ENCODE results near the gene C17orf58.
"Not testable (repeated sequence)": the region's sequence is repeated elsewhere in the genome, so short reads cannot be mapped to it uniquely, and the experiment has no call there.

Gene C17orf58

DNA sequence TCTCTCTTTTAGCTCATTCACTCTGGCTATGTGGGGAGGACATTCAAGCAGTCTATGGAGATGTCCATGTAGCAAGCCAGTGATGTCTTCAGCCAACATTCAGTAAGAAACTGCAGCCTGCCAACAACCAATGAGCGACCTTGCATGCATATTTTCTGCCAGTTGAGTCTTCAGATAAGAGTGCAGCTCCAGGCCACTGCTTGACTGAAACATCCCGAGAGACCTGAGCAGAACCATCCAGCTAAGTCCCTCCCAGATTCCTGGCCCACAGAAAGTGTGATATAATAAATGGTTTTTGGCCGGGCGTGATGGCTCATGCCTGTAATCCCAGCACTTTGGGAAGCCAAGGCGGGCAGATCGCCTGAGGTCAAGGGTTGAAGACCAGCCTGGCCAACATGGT is 10.5 kb upstream of the C17orf58 start:
- DNase-seq (ENCODE audit: low spot score) (no peak), FAIRE-seq (no peak)

- no peak for DNase-seq (ENCODE audit: low spot score)
- FAIRE-seq, result no peak
Measured at GRCh38 chr17:68004201-68004600, 7.9 kb upstream of the C17orf58 start.

GRCh38 chr17:67999291-67999911 is 3.1 kb upstream of the C17orf58 start:
- DNase-seq (ENCODE audit: low spot score) (no peak), FAIRE-seq (no peak)

DNA sequence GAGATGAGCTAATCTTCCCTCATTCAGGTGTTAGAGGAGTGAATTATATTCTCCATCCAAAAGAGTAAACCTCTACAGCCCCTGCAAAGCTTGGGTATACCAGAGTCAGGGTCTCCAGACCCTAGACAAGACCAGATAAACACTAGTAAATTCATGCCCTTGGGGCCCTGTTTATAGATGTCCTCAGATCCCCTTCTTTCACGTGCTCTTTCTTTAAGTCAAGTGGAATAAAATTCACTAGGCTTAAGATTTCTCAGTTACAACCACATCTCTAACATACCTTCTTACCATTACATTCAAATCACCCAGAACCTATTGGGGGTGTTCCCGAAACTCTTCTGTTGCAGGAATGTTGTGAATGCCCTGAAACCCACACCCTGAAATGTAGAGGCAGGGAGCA is 2.2 kb upstream of the C17orf58 start:
- DNase-seq (ENCODE audit: low spot score) (no peak), FAIRE-seq (no peak)

DNA sequence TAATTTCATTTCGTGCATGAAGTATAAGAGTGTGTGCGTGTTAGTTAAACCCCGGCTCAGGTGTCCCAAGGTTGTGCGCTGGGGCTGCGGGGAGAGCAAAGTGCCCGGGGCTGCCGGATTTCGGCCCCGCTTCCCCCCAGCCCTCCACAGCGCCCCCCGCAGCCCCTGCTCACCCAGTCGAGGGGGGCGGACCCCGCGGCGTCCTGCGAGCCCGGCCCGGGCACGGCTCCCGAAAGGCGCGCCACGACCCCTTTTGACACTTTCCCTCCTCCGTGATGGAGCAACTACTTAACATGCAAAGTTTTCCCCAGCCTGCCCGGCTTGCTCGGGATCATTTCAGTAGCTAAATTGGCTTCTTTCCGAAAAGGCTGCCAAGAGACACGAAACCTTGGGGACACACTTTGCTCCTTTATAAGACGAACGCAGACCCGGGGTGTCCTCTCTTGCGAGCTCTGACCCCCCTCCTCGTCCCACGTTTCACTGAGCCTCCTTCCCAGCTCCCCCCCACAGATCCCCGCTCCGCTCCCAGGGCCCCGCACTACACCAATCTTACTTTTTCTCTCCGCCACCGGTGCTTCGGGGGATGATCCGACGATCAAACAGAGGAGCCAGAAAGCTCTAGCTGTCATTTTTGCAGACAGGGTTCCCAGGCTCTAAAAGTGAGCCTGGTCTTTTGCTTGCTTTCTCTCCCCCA is 552 bp downstream of the C17orf58 start:
- DNase-seq (ENCODE audit: low spot score), result no peak
- no peak for FAIRE-seq

- no peak for FAIRE-seq
- peak; percentile 30 for DNase-seq (ENCODE audit: low spot score)
Measured at GRCh38 chr17:67994817-67995569, 1.3 kb downstream of the C17orf58 start.

DNA sequence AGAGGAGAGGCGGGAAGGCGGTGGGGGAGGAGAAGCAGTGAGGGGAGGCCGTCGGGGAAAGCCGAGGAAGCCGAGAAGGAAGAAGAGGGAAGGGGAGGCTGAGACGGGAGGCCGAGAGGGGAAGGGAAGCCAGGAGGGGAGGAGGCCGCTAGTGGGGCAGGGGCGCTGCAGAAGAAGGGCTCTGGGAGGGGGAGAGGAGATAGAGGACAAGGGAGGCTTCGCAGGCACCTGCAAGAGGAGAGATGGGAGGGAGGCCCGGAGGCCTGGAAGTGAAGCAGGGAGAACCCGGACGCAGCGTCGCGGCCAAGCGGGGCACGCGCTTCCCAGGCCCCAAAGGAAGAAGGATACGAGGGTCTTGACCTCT is 2.3 kb downstream of the C17orf58 start:
- DNase-seq (ENCODE audit: low spot score), result no peak
- FAIRE-seq, result no peak

DNA sequence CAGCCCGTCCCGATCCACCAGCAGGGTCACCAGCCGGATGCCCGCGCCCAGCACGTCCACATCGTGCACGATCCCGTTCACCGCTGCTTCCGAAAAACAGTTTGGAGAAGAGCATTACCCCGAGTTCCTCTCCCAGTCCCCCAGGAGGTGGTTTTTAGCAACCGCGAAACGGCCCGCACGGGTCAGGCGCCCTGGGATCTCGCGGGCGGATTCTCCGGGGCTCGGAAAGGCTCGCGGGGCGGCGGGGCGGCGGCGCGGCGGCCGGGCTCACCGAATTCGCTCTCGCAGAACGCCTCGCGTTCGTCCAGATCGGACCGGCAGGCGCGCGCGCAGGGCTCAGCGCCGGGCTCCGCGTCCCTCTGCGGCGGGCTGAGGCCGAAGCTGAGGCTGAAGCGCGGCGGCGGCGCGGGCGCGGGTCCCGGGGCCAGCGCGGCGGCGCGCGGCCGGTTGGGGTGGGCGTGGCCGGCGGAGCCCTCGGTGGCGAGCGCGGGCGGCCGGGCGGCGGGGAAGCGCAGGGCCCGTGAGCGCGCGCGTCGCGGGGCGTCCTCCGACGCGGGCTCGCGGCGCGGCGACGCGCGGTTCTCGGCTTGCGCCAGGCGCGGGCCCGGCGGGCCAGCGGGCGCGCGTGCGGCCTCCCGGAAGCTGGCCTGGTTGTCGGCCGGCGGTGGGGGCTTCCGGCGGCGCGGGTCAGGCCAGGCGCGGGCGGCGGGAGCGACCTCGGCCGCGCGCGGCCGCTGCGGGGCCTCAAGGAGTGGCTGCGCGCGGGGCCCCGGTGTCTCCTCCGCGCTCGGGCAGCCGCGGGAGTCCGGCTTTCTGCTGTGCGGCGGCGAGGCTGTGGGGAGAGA is 2.9 kb downstream of the C17orf58 start:
- FAIRE-seq, result no peak
- peak; percentile 66 for DNase-seq (ENCODE audit: low spot score)

DNA sequence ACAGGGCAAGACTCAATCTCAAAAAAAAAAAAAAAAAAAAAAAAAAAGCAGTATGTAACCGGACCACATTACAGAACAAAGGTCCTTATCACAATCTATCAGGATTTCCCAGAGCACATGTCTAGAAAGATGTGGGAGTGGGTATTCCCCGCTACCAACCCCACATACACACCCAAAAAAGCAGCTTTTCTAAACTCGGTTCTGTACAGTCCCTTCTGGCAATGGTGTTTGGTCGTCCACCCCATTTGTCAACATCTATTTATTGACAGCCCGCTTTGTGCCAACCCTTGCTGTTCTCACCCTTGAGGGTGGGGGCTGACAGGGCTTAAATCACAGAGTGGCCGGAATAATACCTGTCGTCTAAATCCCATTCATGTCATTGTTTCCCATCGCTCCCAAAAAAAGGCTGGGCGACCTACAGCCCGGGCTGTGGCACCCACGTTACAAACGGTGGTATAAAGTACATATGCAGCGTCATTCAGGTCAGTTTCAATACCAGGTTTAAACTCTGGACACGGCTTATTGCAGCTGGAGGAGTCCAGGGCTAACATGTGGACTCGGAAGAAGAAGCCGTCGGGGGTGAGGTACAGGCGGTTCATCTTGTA is 3.6 kb downstream of the C17orf58 start:
- FAIRE-seq (no peak), DNase-seq (ENCODE audit: low spot score) (no peak)

- FAIRE-seq, result no peak
Measured at GRCh38 chr17:67990909-67991308, 5.4 kb downstream of the C17orf58 start.

DNA sequence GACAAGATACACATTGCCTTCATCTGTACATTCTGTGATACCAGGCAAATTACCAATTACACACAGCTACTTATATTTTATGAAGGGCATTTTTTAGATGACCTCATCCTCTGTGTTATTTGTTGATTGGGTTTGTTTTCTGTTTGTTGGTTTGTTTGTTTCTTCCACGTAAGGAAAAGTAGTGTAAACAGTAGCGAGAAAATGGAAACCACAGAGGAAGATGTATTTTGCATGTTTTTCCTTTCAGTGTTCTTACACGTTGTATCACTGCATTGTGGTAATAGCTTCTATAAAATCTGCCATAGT is 12.9 kb downstream of the C17orf58 start:
- DNase-seq (ENCODE audit: low spot score) (no peak), FAIRE-seq (no peak)

More at GRCh38 chr17:67990909-67991308, 5.4 kb downstream of the C17orf58 start:
- DNase-seq (ENCODE audit: low spot score), result no peak

DNA sequence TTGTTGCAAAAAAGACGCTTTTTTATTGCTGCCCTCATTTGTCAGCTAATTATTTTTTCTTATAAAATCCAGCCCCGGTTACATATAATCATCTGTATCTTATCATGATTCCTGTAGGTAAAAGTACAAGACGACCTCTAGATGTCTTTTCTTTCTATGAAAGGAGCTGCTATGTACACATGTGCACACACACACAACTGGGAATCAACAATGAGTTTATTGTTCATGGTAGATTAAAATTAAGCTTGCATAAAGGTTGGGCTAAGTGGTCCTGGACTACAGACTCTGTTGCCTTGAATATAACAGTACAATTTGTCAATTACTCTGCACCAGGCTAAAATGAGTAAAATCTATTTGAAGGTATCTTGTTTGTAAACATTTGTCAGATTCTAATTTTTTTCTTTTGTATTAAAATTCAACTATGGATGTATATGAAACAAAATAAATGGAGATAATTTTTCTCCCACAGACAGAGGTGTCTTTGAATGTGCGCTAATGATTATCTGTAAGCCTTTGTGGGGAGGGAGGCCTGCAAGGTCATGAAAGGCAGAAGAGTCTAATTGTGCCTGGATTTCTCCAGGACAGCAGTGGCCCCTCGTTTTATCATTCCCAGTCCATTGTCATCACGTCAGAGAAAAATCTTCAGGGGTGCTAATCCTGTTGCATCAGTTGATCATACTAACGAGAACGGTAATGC is 13.4 kb downstream of the C17orf58 start:
- DNase-seq (ENCODE audit: low spot score), result no peak
- no peak for FAIRE-seq

DNA sequence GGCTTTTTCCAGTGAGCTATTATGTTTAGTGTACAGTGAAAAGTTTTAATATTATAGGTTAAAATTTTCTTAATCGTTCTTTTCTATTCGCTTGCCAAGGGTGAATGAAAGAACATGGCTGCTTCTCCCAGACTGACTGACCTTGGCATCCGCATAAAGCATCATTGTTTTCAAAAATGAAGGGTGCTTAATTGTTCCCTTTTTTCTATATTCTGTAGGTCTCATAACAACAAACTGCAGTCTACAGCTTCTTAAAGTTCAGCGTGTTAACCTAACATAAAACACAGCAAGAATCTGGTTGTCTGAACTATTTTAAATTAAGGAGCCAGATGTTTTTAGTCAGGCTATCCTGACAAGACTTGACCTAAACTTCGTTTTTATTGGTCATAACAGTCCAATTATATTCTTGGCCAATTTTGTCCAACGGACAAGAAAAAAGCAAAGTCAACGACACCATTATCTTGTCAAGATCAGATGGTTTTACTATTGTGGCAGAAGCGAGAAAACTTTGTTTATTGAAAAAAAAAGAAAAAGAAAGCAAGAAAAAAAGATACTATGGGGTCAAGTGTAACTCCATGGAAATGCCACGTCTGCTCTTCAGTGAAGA is 14.1 kb downstream of the C17orf58 start:
- no peak for DNase-seq (ENCODE audit: low spot score)
- no peak for FAIRE-seq

DNA sequence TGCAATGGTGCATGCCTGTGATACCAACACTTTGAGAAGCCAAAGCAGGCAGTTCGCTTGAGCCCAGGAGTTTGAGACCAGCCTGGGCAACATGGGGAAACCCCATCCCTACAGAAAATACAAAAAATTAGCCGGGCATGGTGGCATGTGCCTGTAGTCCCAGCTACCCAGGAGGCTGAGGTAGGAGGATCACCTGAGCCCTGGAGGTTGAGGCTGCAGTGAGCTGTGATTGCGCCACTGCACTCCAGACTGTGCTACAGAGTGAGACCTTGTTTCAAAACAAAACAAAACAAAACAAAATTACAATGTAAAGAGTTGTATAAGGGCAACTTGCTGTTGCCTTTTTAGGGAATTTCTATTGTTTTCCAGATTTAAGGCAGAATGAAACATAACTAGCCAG is 15.4 kb downstream of the C17orf58 start:
- FAIRE-seq; DNase-seq (ENCODE audit: low spot score): not testable (repeated sequence)

- FAIRE-seq (no peak), DNase-seq (ENCODE audit: low spot score) (no peak)
Measured at GRCh38 chr17:67980456-67980855, 15.8 kb downstream of the C17orf58 start.

- not testable (repeated sequence) for DNase-seq (ENCODE audit: low spot score); FAIRE-seq
Measured at GRCh38 chr17:67976306-67976705, 20.0 kb downstream of the C17orf58 start.

DNA sequence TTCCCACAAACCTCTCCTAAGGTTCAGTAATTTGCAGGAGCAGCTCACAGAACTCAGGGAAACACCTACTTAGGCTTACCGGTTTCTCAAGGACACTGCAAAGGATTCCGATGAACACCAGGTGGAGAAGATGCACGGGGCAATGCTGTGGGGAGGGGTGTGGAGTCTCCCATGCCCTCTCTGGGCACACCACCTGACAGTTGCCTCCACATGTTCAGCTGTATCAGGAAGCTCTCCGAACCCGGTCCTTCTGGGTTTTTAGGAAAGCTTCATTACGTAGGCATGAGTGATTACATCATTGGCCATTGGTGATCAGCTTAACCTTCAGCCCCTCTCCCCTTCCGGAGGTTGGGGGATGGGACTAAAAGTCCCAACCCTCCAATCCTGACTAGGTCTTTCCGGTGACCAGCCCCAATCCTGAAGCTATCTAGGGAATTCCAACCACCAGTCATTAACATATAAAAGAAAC is 21.6 kb downstream of the C17orf58 start:
- FAIRE-seq (no peak), DNase-seq (ENCODE audit: low spot score) (no peak)

DNA sequence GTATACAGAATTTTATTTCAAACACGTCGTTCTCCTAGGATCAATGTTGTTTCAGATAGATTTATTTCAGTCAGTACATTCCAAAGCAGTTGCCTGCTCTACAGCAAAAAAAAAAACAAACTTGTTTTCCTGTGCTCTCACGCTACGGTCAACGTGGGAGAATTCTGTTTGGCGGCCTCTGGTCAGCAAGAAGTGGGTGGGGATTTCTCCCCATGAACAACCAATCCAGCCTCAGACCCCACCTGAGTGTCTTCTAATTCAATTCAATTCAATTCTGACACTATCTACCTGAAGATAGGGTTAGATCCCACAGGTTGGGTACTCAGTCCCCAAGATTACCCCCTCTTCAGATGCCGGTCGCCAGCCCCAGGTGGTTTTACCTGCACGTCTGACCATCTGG is 22.1 kb downstream of the C17orf58 start:
- DNase-seq (ENCODE audit: low spot score) (no peak), FAIRE-seq (no peak)

DNA sequence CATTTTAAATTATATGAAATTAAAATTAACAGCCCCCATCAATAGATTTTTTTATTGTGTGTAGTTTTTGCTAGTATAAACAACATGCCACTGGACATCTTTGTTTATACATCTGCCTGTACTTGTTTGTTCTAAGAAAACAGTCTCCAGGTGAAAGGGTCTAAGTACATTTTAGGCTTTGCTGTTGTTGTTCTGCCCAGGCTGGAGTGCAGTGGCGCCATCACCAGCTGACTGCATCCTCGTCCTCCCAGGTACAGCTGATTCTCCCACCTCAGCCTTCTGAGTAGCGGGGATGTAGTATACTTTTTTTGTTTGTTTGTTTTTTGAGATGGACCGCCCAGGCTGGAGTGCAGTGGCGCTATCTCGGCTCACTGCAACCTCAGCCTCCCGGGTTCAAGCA is 25.5 kb downstream of the C17orf58 start:
- DNase-seq (ENCODE audit: low spot score) (no peak), FAIRE-seq (no peak)

DNA sequence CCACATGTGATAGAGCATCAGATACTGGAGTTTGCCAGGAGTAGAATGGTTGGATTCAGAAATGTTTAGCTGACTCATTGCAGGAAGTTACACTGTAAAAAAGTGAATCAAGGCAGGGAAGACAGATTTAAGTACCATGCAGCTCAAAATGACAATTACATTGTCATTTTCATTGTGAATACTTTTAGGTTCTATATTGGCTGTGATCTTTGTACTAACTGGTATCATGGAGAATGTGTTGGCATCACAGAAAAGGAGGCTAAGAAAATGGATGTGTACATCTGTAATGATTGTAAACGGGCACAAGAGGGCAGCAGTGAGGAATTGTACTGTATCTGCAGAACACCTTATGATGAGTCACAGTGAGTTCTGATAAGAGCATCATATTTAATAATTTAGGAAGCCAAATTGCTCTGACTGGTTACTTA is 33.1 kb downstream of the C17orf58 start:
- peak; percentile 87 for FAIRE-seq
- DNase-seq (ENCODE audit: low spot score), result peak; percentile 54

Data from RCC 7860 (cell line).